HepG2 (cell line): ENCODE measurements around the gene MAPK6. TPM values are rescaled to one million over a fixed set of nuclear protein-coding genes. Genes with fewer than 3 reads are reported as not detected.
A peak's percentile ranks its signal among the peaks of the same experiment; 100 is the strongest.

Source experiments
- ARID5B ChIP-seq: IDR thresholded peaks from 2 replicates; pipeline ENCODE4 v1.4.0; 2020; ENCODE audit warnings: mild to moderate bottlenecking, missing genetic modification reagents
- ARNT ChIP-seq: fragments of 450-650 bp; IDR thresholded peaks from 2 replicates; pipeline ENCODE4 v1.6.1; 2017
- GABPA ChIP-seq, 2 experiments: IDR thresholded peaks; 2 replicates each; pipeline ENCODE4 v1.6.1; 2011 to 2016; ENCODE audit warnings: low read depth in 2 of 2, low read length in 1 of 2, missing biosample characterization in 1 of 2, missing genetic modification characterization in 1 of 2
- SP4 ChIP-seq: sonication (generic); formaldehyde crosslinking; IDR thresholded peaks from 2 replicates; pipeline ENCODE4 v1.8.1; 2023; ENCODE audit warnings: mild to moderate bottlenecking, missing genetic modification reagents
- SUZ12 ChIP-seq: fragments of 150-350 bp; IDR thresholded peaks from 2 replicates; pipeline ENCODE4 v1.6.1; 2014; ENCODE audit warnings: low read depth, low read length
- ZNF367 ChIP-seq: sonication (generic); formaldehyde crosslinking; IDR thresholded peaks from 2 replicates; pipeline ENCODE4 v1.4.0; 2020; ENCODE audit warnings: missing genetic modification reagents, borderline replicate concordance
- ZNF703 ChIP-seq: sonication (generic); formaldehyde crosslinking; IDR thresholded peaks from 2 replicates; pipeline ENCODE4 v1.5.1; 2020; ENCODE audit warnings: missing genetic modification reagents, mild to moderate bottlenecking, moderate library complexity, borderline replicate concordance
- ZNF879 ChIP-seq: sonication (generic); formaldehyde crosslinking; IDR thresholded peaks from 2 replicates; pipeline ENCODE4 v1.8.1; 2023; ENCODE audit warnings: missing genetic modification reagents
- polyA plus RNA-seq, 8 experiments: library from polyadenylated mRNA; depleted of rRNA in 3 of 8; stranded (reverse) in 7 of 8; unstranded in 1 of 8; fragments of >200 nt; fragmentation: Illumina TruSeq in 4 of 8; extraction: Trizol in 4 of 8; gene quantifications; 2 replicates each; pipeline versions ENCODE4 v1.2.1 to v1.2.3, GENCODE V29; 2011 to 2016; ENCODE audit warnings: low read depth in 4 of 8, missing spikeins in 1 of 8, mixed read lengths in 1 of 8; ENCODE audit not compliant: insufficient read depth in 1 of 8
- total RNA-seq, 5 experiments: library from RNA; depleted of rRNA; stranded (reverse); fragments of >200 nt; fragmentation: Illumina TruSeq; extraction: Trizol; gene quantifications; 2 replicates each; pipeline ENCODE4 v1.2.3, GENCODE V29; 2016; ENCODE audit warnings: low read depth in 1 of 5
- TF ChIP-seq, protein P1 (sequence below): IDR thresholded peaks from 2 replicates; pipeline ENCODE4 v1.6.1; 2018; ENCODE audit warnings: missing genetic modification reagents
- TF ChIP-seq, protein P2 (sequence below): sonication (generic); formaldehyde crosslinking; IDR thresholded peaks from 2 replicates; pipeline ENCODE4 v1.5.0; 2020; ENCODE audit warnings: mild to moderate bottlenecking, missing genetic modification reagents
- TF ChIP-seq, protein P3 (sequence below): sonication (generic); formaldehyde crosslinking; IDR thresholded peaks from 2 replicates; pipeline ENCODE4 v1.4.0; 2020; ENCODE audit warnings: missing genetic modification reagents
- TF ChIP-seq, protein P4 (sequence below): sonication (generic); formaldehyde crosslinking; IDR thresholded peaks from 2 replicates; pipeline ENCODE4 v1.4.0; 2020; ENCODE audit warnings: mild to moderate bottlenecking, missing genetic modification reagents
- TF ChIP-seq, protein P5 (sequence below): IDR thresholded peaks from 2 replicates; pipeline ENCODE4 v1.6.1; 2016

The MAPK6 gene
- total and polyA plus RNA-seq, 2 of the 13 experiments (the other 11 are each of a cell fraction or from before 2014, with no cell fraction given): 89.5 to 99.7 TPM

GRCh38 chr15:52076889-52077781 is 58.1 kb downstream of the MAPK6 start (continued):
- TF ChIP-seq GABPA (IDR thresholded peaks at IDR 0.05; ENCODE audit: low read depth, low read length) (no peak), GABPA (CRISPR knock-in tag; IDR thresholded peaks at IDR 0.05; ENCODE audit: low read depth) (no peak), SP4 (CRISPR knock-in tag) (no peak), ZNF879 (no peak), ZNF703 (CRISPR knock-in tag) (no peak), ZNF367 (CRISPR knock-in tag) (no peak), ARID5B (CRISPR knock-in tag) (peak; percentile 64), ARNT (no peak), SUZ12 (no peak)
- TF ChIP-seq, protein P1, sequence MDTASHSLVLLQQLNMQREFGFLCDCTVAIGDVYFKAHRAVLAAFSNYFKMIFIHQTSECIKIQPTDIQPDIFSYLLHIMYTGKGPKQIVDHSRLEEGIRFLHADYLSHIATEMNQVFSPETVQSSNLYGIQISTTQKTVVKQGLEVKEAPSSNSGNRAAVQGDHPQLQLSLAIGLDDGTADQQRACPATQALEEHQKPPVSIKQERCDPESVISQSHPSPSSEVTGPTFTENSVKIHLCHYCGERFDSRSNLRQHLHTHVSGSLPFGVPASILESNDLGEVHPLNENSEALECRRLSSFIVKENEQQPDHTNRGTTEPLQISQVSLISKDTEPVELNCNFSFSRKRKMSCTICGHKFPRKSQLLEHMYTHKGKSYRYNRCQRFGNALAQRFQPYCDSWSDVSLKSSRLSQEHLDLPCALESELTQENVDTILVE (CRISPR knock-in tag): no peak
- TF ChIP-seq, protein P2, sequence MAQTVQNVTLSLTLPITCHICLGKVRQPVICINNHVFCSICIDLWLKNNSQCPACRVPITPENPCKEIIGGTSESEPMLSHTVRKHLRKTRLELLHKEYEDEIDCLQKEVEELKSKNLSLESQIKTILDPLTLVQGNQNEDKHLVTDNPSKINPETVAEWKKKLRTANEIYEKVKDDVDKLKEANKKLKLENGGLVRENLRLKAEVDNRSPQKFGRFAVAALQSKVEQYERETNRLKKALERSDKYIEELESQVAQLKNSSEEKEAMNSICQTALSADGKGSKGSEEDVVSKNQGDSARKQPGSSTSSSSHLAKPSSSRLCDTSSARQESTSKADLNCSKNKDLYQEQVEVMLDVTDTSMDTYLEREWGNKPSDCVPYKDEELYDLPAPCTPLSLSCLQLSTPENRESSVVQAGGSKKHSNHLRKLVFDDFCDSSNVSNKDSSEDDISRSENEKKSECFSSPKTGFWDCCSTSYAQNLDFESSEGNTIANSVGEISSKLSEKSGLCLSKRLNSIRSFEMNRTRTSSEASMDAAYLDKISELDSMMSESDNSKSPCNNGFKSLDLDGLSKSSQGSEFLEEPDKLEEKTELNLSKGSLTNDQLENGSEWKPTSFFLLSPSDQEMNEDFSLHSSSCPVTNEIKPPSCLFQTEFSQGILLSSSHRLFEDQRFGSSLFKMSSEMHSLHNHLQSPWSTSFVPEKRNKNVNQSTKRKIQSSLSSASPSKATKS (CRISPR knock-in tag): no peak
- TF ChIP-seq, protein P3, sequence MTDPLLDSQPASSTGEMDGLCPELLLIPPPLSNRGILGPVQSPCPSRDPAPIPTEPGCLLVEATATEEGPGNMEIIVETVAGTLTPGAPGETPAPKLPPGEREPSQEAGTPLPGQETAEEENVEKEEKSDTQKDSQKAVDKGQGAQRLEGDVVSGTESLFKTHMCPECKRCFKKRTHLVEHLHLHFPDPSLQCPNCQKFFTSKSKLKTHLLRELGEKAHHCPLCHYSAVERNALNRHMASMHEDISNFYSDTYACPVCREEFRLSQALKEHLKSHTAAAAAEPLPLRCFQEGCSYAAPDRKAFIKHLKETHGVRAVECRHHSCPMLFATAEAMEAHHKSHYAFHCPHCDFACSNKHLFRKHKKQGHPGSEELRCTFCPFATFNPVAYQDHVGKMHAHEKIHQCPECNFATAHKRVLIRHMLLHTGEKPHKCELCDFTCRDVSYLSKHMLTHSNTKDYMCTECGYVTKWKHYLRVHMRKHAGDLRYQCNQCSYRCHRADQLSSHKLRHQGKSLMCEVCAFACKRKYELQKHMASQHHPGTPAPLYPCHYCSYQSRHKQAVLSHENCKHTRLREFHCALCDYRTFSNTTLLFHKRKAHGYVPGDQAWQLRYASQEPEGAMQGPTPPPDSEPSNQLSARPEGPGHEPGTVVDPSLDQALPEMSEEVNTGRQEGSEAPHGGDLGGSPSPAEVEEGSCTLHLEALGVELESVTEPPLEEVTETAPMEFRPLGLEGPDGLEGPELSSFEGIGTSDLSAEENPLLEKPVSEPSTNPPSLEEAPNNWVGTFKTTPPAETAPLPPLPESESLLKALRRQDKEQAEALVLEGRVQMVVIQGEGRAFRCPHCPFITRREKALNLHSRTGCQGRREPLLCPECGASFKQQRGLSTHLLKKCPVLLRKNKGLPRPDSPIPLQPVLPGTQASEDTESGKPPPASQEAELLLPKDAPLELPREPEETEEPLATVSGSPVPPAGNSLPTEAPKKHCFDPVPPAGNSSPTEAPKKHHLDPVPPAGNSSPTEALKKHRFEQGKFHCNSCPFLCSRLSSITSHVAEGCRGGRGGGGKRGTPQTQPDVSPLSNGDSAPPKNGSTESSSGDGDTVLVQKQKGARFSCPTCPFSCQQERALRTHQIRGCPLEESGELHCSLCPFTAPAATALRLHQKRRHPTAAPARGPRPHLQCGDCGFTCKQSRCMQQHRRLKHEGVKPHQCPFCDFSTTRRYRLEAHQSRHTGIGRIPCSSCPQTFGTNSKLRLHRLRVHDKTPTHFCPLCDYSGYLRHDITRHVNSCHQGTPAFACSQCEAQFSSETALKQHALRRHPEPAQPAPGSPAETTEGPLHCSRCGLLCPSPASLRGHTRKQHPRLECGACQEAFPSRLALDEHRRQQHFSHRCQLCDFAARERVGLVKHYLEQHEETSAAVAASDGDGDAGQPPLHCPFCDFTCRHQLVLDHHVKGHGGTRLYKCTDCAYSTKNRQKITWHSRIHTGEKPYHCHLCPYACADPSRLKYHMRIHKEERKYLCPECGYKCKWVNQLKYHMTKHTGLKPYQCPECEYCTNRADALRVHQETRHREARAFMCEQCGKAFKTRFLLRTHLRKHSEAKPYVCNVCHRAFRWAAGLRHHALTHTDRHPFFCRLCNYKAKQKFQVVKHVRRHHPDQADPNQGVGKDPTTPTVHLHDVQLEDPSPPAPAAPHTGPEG (CRISPR knock-in tag): no peak
- TF ChIP-seq, protein P4, sequence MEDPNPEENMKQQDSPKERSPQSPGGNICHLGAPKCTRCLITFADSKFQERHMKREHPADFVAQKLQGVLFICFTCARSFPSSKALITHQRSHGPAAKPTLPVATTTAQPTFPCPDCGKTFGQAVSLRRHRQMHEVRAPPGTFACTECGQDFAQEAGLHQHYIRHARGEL (CRISPR knock-in tag): no peak
- TF ChIP-seq, protein P5, sequence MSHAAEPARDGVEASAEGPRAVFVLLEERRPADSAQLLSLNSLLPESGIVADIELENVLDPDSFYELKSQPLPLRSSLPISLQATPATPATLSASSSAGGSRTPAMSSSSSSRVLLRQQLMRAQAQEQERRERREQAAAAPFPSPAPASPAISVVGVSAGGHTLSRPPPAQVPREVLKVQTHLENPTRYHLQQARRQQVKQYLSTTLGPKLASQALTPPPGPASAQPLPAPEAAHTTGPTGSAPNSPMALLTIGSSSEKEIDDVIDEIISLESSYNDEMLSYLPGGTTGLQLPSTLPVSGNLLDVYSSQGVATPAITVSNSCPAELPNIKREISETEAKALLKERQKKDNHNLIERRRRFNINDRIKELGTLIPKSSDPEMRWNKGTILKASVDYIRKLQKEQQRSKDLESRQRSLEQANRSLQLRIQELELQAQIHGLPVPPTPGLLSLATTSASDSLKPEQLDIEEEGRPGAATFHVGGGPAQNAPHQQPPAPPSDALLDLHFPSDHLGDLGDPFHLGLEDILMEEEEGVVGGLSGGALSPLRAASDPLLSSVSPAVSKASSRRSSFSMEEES (CRISPR knock-in tag): no peak
